Endothelial cell of umbilical vein (primary cell): ENCODE data around the gene SULT1A1. TPM values are rescaled to one million over a fixed set of nuclear protein-coding genes. Genes with fewer than 3 reads are reported as not detected.

Experiments
- BruUV-seq: library from RNA; stranded (reverse); fragments of 400-500 nt; replicated peaks from 2 replicates; lab custom pipeline; 2021; lab: Mats Ljungman, UMichigan
- CTCF ChIA-PET: fragments of 300-600, 350-600 bp; sonication (Branson Sonifier 250); formaldehyde crosslinking; loops from one replicate; lab custom pipeline; 2021; ENCODE audit warnings: antibody characterized with exemption, inconsistent platforms; lab: Charles Lee
- POLR2A ChIA-PET: fragments of 300-600, 350-600 bp; sonication (Branson Sonifier 250); formaldehyde crosslinking; loops from one replicate; lab custom pipeline; 2021; ENCODE audit warnings: antibody characterized with exemption, inconsistent platforms; lab: Charles Lee
- DNase-seq: peaks from one replicate; pipeline ENCODE4 v3.0.0-alpha.2; 2011; ENCODE audit warnings: low read depth, low spot score
- FAIRE-seq: peaks from 2 replicates; lab custom pipeline; 2011; peaks lifted over from hg19 to GRCh38; lab: Jason Lieb, UNC
- H2AFZ ChIP-seq: 2 replicates; pipeline ENCODE4 v1.6.0; 2012; ENCODE audit warnings: low read depth, low read length, control low read depth, inconsistent platforms
- H3K27ac ChIP-seq: 2 replicates; pipeline ENCODE4 v1.5.1; 2011; ENCODE audit warnings: low read depth, mild to moderate bottlenecking, control low read depth, low read length, moderate library complexity; ENCODE audit not compliant: insufficient read depth
- H3K27me3 ChIP-seq, 2 experiments: 2 replicates each; pipeline versions ENCODE4 v1.6.0 to v1.6.1; 2011; ENCODE audit warnings: low read length in 2 of 2, mixed read lengths in 1 of 2; ENCODE audit not compliant: control insufficient read depth in 2 of 2, insufficient read depth in 2 of 2
- H3K36me3 ChIP-seq, 2 experiments: 2 replicates in 1 of 2; 3 replicates in 1 of 2; pipeline ENCODE4 v1.5.1; 2011; ENCODE audit warnings: low read length in 2 of 2, mild to moderate bottlenecking in 1 of 2, moderate library complexity in 1 of 2; ENCODE audit not compliant: control insufficient read depth in 2 of 2, insufficient read depth in 2 of 2; ENCODE audit errors: extremely low read depth in 1 of 2
- H3K4me1 ChIP-seq: 3 replicates; pipeline ENCODE4 v1.5.1; 2011; ENCODE audit warnings: mild to moderate bottlenecking, low read length; ENCODE audit not compliant: control insufficient read depth, insufficient read depth; ENCODE audit errors: extremely low read depth
- H3K4me2 ChIP-seq: 2 replicates; pipeline ENCODE4 v1.6.1; 2011; ENCODE audit warnings: low read length, control low read depth, mixed read lengths; ENCODE audit not compliant: insufficient read depth
- H3K4me3 ChIP-seq, 3 experiments: fragments of 200-600 bp in 1 of 3; sonication (generic), shearing (Covaris generic) in 1 of 3; replicated peaks in 1 of 3; 2 replicates each; pipeline ENCODE4 v1.5.1; 2011 to 2016; ENCODE audit warnings: control low read depth in 3 of 3, low read length in 3 of 3, mild to moderate bottlenecking in 2 of 3, inconsistent platforms in 1 of 3, low read depth in 1 of 3, moderate library complexity in 1 of 3; ENCODE audit not compliant: insufficient read depth in 1 of 3
- H3K79me2 ChIP-seq: 2 replicates; pipeline ENCODE4 v1.6.0; 2012; ENCODE audit warnings: low read length, inconsistent platforms; ENCODE audit not compliant: control insufficient read depth, insufficient read depth
- H3K9ac ChIP-seq: replicated peaks from 2 replicates; pipeline ENCODE3; 2011; ENCODE audit warnings: low read length, control low read depth; ENCODE audit not compliant: insufficient read depth; ENCODE audit errors: extremely low read depth
- H3K9me1 ChIP-seq: replicated peaks from 3 replicates; pipeline ENCODE4 v1.6.0; 2011; ENCODE audit warnings: mild to moderate bottlenecking, low read length; ENCODE audit not compliant: control insufficient read depth, insufficient read depth; ENCODE audit errors: extremely low read depth
- H3K9me3 ChIP-seq: replicated peaks from 2 replicates; pipeline ENCODE4 v1.5.1; 2012; ENCODE audit warnings: low read length, inconsistent platforms; ENCODE audit not compliant: control insufficient read depth, insufficient read depth
- H4K20me1 ChIP-seq: replicated peaks from 2 replicates; pipeline ENCODE3; 2011; ENCODE audit warnings: mild to moderate bottlenecking, low read length; ENCODE audit not compliant: control insufficient read depth, insufficient read depth; ENCODE audit errors: extremely low read depth
- CTCF ChIP-seq, 2 donors: IDR thresholded peaks; 1 replicate in 1 of 2; 2 replicates in 1 of 2; pipeline ENCODE4 v1.5.1; 2011; ENCODE audit warnings: low read length in 2 of 2, mild to moderate bottlenecking in 2 of 2, moderate library complexity in 2 of 2, control low read depth in 1 of 2, inconsistent platforms in 1 of 2, low read depth in 1 of 2; ENCODE audit not compliant: insufficient read depth in 1 of 2; ENCODE audit errors: extremely low read depth in 1 of 2
- EZH2 ChIP-seq: IDR thresholded peaks from 2 replicates; pipeline ENCODE4 v1.6.1; 2012; ENCODE audit warnings: borderline replicate concordance, low read depth, mild to moderate bottlenecking, moderate library complexity, low read length, inconsistent platforms; ENCODE audit not compliant: severe bottlenecking
- FOS ChIP-seq: IDR thresholded peaks from 2 replicates; pipeline ENCODE4 v1.6.1; 2011; ENCODE audit warnings: mild to moderate bottlenecking, low read length, moderate library complexity, borderline replicate concordance; ENCODE audit not compliant: insufficient read depth
- GATA2 ChIP-seq: IDR thresholded peaks from 2 replicates; pipeline ENCODE4 v1.7.0; 2011; ENCODE audit warnings: low read depth, mild to moderate bottlenecking, moderate library complexity, mixed read lengths, low read length; ENCODE audit not compliant: insufficient read length, insufficient read depth
- JUN ChIP-seq: IDR thresholded peaks from 2 replicates; pipeline ENCODE4 v1.6.1; 2011; ENCODE audit warnings: borderline replicate concordance, low read depth; ENCODE audit not compliant: insufficient read length, insufficient read depth
- MAX ChIP-seq: IDR thresholded peaks from 2 replicates; pipeline ENCODE4 v1.6.1; 2011; ENCODE audit not compliant: insufficient read depth, insufficient read length
- MYC ChIP-seq: IDR thresholded peaks from one replicate; pipeline ENCODE4 v1.6.1; 2011; ENCODE audit warnings: mild to moderate bottlenecking, low read depth, low read length
- POLR2A ChIP-seq: IDR thresholded peaks from 2 replicates; pipeline ENCODE4 v1.6.1; 2012; ENCODE audit warnings: low read depth, mild to moderate bottlenecking, control low read depth, low read length
- POLR2AphosphoS5 ChIP-seq: IDR thresholded peaks from 2 replicates; pipeline ENCODE4 v1.6.1; 2012; ENCODE audit warnings: low read depth, mild to moderate bottlenecking, control low read depth, low read length, moderate library complexity; ENCODE audit not compliant: insufficient read depth
- dilution Hi-C: fragments of 300-500 bp; cut with MboI; formaldehyde crosslinking; loops from one replicate; pipeline ENCODE4 v1.15.0; 2019; ENCODE audit warnings: low sequenced_read_pairs; ENCODE audit not compliant: extremely low pct_ligation_motif_present
- intact Hi-C: fragments of 100-400 bp; cut with micrococcal nuclease; formaldehyde crosslinking; loops from one replicate; pipeline ENCODE4 v1.10.0; 2022
- polyA plus RNA-seq, 4 experiments: library from polyadenylated mRNA; depleted of rRNA in 3 of 4; stranded (reverse) in 3 of 4; unstranded in 1 of 4; fragments of >200 nt; gene quantifications; 2 replicates each; pipeline versions ENCODE4 v1.2.1 to v1.2.3, GENCODE V29; 2011 to 2012; ENCODE audit warnings: missing spikeins in 1 of 4
- total RNA-seq: library from RNA; stranded (reverse); gene quantifications from 2 replicates; pipeline ENCODE4 v1.2.3, GENCODE V29; 2021

SULT1A1 gene
- total and polyA plus RNA-seq, 2 donors (not counting 3 experiments of a cell fraction or from before 2014, with no cell fraction given), result 0.77 to 0.90 TPM

GRCh38 chr16:28558456-28558855 is 51.4 kb downstream of the SULT1A1 start:
- intact Hi-C loops (no loop called here), dilution Hi-C loops (no loop called here)
- Histone ChIP-seq H3K27me3 (no peaks in the 10 kb centered on the region), H3K9me3 (no peaks in the 10 kb centered on the region), H3K4me3 (no peak overlapping the region), H4K20me1 (no peaks in the 10 kb centered on the region), H3K9ac (no peak overlapping the region), H3K9me1 (no peaks in the 10 kb centered on the region), H3K36me3 (no peaks in the 10 kb centered on the region), H3K4me2 (no peak overlapping the region), H3K27ac (no peak overlapping the region), H3K79me2 (no peaks in the 10 kb centered on the region), H3K4me1 (peaks cover 11% of the 10 kb centered on the region), H2AFZ (no peak overlapping the region)
- TF ChIP-seq EZH2 (no peak), GATA2 (no peak), CTCF (IDR thresholded peaks at IDR 0.05; ENCODE audit: extremely low read depth in 1 of 2, insufficient read depth in 1 of 2, low read depth in 1 of 2, low read length in 2 of 2) (no peak)
- POLR2A ChIA-PET, result no interaction called here
- no TSS peak for BruUV-seq
- DNase-seq (no peak), FAIRE-seq (no peak)
- CTCF ChIA-PET, result no interaction called here

- FAIRE-seq (no peak), DNase-seq (no peak)
- ChIA-PET POLR2A (no interaction called here), CTCF (interaction anchor here (1.2 kb wide), 1 partner anchor 230 kb away, joined by 3 read pairs; no protein-coding TSS in a partner anchor)
- Histone ChIP-seq H3K9me1 (no peaks in the 10 kb centered on the region), H3K4me3 (no peak overlapping the region), H3K79me2 (no peaks in the 10 kb centered on the region), H3K27me3 (no peaks in the 10 kb centered on the region), H4K20me1 (no peaks in the 10 kb centered on the region), H3K9ac (no peak overlapping the region), H3K27ac (no peak overlapping the region), H3K36me3 (no peaks in the 10 kb centered on the region), H3K9me3 (no peaks in the 10 kb centered on the region), H2AFZ (no peak overlapping the region), H3K4me1 (peaks cover 11% of the 10 kb centered on the region), H3K4me2 (no peak overlapping the region)
- no TSS peak for BruUV-seq
- TF ChIP-seq CTCF (IDR thresholded peaks at IDR 0.05; ENCODE audit: extremely low read depth in 1 of 2, insufficient read depth in 1 of 2, low read depth in 1 of 2, low read length in 2 of 2) (no peak), POLR2AphosphoS5 (no peak), GATA2 (no peak), JUN (no peak), POLR2A (no peak), MAX (no peak), MYC (no peak), EZH2 (no peak), FOS (no peak)
- dilution Hi-C loops, result no loop called here
- intact Hi-C loops, result no loop called here
Measured at GRCh38 chr16:28556914-28557320, 52.9 kb downstream of the SULT1A1 start.
